Mesendoderm (in vitro differentiated cells): ENCODE measurements around the gene RHOF.

Experiments used
- DNase-seq: peaks from one replicate; pipeline ENCODE4 v3.0.0; 2013
- H2AK5ac ChIP-seq: 2 replicates; pipeline ENCODE4 v1.6.1; 2013; ENCODE audit warnings: low read length, inconsistent platforms
- H2BK120ac ChIP-seq: 2 replicates; pipeline ENCODE4 v1.6.1; 2013; ENCODE audit warnings: low read depth, mild to moderate bottlenecking, low read length, moderate library complexity, mixed read lengths
- H2BK15ac ChIP-seq: replicated peaks from 2 replicates; pipeline ENCODE4 v1.6.1; 2013; ENCODE audit warnings: low read depth, mild to moderate bottlenecking, moderate library complexity
- H2BK5ac ChIP-seq: 2 replicates; pipeline ENCODE4 v1.6.1; 2013; ENCODE audit warnings: low read length, inconsistent platforms
- H3K18ac ChIP-seq: 2 replicates; pipeline ENCODE4 v1.6.1; 2013; ENCODE audit warnings: mild to moderate bottlenecking, low read length, mixed read lengths
- H3K23ac ChIP-seq: one replicate; pipeline ENCODE4 v1.6.1; 2013; ENCODE audit warnings: low read length
- H3K27ac ChIP-seq: 2 replicates; pipeline ENCODE4 v1.5.1; 2013; ENCODE audit warnings: low read depth, mild to moderate bottlenecking, inconsistent platforms, low read length, moderate library complexity
- H3K27me3 ChIP-seq: 2 replicates; pipeline ENCODE4 v1.6.1; 2013; ENCODE audit warnings: low read length, control low read depth, mild to moderate bottlenecking, inconsistent platforms; ENCODE audit not compliant: insufficient read depth, poor library complexity
- H3K36me3 ChIP-seq: 2 replicates; pipeline ENCODE4 v1.6.1; 2013; ENCODE audit warnings: low read length, inconsistent platforms; ENCODE audit not compliant: control insufficient read depth, insufficient read depth
- H3K4ac ChIP-seq: one replicate; pipeline ENCODE4 v1.6.1; 2013; ENCODE audit warnings: low read depth, mild to moderate bottlenecking, low read length, moderate library complexity
- H3K4me1 ChIP-seq: 2 replicates; pipeline ENCODE4 v1.6.1; 2013; ENCODE audit warnings: low read depth, low read length, inconsistent platforms; ENCODE audit not compliant: control insufficient read depth
- H3K4me2 ChIP-seq: 2 replicates; pipeline ENCODE4 v1.6.1; 2013; ENCODE audit warnings: low read length
- H3K4me3 ChIP-seq: 2 replicates; pipeline ENCODE4 v1.5.1; 2013; ENCODE audit warnings: mild to moderate bottlenecking, low read length
- H3K56ac ChIP-seq: one replicate; pipeline ENCODE4 v1.6.1; 2013; ENCODE audit warnings: low read length
- H3K79me1 ChIP-seq: 2 replicates; pipeline ENCODE4 v1.6.1; 2013; ENCODE audit warnings: low read length, inconsistent platforms
- H3K79me2 ChIP-seq: 2 replicates; pipeline ENCODE4 v1.6.1; 2013; ENCODE audit warnings: mild to moderate bottlenecking, low read length; ENCODE audit not compliant: control insufficient read depth, insufficient read depth
- H3K9ac ChIP-seq: 2 replicates; pipeline ENCODE4 v1.6.1; 2013; ENCODE audit warnings: low read length, inconsistent platforms
- H4K5ac ChIP-seq: one replicate; pipeline ENCODE4 v1.6.1; 2013; ENCODE audit warnings: low read length
- H4K8ac ChIP-seq: one replicate; pipeline ENCODE4 v1.6.1; 2013; ENCODE audit warnings: low read depth, mild to moderate bottlenecking, control low read depth, low read length, moderate library complexity
- WGBS: extraction: QIAGEN DNeasy Blood & Tissue Kit; methylation state at CpG from one replicate; pipeline ENCODE4 v1.1.7; 2013; ENCODE audit warnings: low lambda C conversion rate, missing lambda C conversion rate; ENCODE audit not compliant: insufficient coverage; ENCODE audit errors: extremely low coverage; 5-methylcytosine and 5-hydroxymethylcytosine counted together

Gene RHOF

DNA sequence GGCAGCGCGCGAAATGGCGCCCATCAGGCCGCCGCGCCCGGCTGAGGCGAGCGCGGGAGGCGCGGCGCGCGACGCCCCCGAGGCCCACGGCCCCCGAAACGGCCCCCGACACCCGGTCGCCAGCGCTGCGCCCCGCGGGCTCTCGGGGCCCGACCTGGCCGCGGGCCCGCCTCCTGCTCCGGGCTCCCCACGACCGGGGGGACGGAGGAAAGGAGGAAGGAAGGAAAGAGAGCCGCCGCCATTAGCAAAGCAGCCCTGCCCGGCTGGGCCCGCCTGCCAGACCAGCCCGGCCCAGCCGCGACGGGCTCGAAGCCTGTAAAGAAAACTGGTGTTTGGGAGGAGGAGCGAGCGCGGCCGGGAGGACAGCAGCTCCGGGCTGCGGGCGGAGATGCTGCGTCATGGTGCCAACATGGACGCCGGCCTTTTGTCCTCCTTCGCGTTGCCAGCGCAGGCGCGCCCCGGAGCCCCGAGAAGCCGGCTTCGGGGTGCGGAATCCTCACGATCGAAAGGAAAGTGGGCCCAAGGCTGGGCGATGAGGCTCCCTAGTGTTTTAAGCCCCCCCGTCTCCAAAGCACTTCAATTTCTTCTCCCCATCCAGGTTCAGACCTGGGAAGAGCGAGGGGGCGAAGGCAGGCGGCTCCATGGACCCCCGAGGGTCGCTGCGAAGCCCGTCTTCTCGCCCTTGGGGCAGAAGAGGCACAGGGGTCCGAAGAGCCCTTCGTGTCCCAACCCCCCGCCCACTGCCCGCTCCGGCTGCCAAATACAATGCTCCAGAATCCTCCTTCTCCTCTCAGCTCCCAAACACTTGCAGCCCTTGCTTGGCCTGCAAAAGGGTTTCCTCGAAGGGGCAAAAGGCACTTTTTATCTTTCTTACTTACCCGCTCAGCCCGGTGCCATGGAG, 7.5 kb upstream of the RHOF start:
- H3K9ac ChIP-seq = peak overlapping the region; percentile 99

DNA sequence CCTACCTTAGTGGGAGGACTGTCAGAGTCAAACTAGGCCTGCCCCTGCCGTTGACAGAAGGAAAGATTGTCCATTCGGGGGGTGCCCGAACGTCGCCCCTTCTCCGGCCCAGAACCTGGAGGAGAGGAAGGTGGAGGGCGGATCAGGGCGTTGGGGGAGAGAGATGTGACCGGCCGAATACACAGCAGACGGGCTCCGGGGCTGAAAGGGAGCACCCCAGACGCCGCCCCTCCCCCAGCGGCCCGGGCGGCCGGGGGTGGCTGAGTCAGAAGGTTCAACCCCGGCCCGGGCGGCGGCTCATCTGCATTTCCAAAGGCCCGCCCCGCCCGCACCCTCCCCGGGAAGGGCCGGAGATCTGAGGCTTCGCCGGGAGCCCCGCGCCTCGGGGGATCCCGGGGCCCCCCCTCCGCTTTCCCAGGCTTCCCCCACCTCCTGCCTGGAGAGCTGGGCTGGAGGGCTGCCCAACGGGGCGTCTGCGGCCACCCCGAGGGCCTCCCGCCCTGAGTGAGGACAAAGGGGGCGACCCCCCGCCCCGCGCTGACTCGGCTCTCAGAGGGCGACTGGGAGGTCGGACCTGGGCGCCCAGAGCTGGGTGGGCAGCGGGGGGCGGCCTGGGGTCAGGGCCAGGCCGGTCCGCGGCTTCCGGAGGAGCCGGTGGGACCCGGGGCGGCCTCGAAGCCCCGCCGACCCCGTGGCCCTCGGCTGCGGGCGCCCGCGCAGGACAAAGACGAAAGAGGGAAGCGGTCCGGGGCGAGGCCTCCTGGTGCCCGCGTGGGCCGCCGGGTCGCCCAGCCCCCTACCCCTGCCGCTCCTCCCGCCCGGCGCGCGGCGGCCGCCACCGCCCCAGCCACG, 6.6 kb upstream of the RHOF start:
- H3K4me3 ChIP-seq = peak overlapping the region; percentile 79
- H3K4me1 ChIP-seq = peaks cover 14% of the 10 kb centered on the region
- no CpG with 5 or more reads among the region's 84 CpGs for WGBS
- H3K18ac ChIP-seq = peak overlapping the region; percentile 100
- peak overlapping the region; percentile 55 for H2AK5ac ChIP-seq
- H3K56ac ChIP-seq = peak overlapping the region; percentile 97
- peak overlapping the region; percentile 99 for H3K9ac ChIP-seq
- H4K5ac ChIP-seq = no peak overlapping the region
- DNase-seq = peak; percentile 92
- H4K8ac ChIP-seq = peak overlapping the region; percentile 98
- peak overlapping the region; percentile 91 for H2BK5ac ChIP-seq
- peaks cover 5% of the 10 kb centered on the region for H3K79me1 ChIP-seq
- peak overlapping the region; percentile 100 for H3K4ac ChIP-seq
- H3K4me2 ChIP-seq = peak overlapping the region; percentile 80
- no peaks in the 10 kb centered on the region for H3K27me3 ChIP-seq
- no peaks in the 10 kb centered on the region for H3K36me3 ChIP-seq
- H2BK120ac ChIP-seq = peak overlapping the region; percentile 98
- H3K79me2 ChIP-seq = peaks cover 47% of the 10 kb centered on the region
- no peak overlapping the region for H3K23ac ChIP-seq
- peak overlapping the region; percentile 100 for H3K27ac ChIP-seq
- H2BK15ac ChIP-seq = no peak overlapping the region

More for the DNA sequence above, 7.5 kb upstream of the RHOF start:
- Histone ChIP-seq H3K4me3 (peak overlapping the region; percentile 79), H3K18ac (peak overlapping the region; percentile 100), H2BK15ac (peak overlapping the region; percentile 75), H3K23ac (peak overlapping the region; percentile 74), H3K4me2 (peak overlapping the region; percentile 90), H3K27me3 (no peaks in the 10 kb centered on the region), H2AK5ac (peak overlapping the region; percentile 54), H3K4me1 (peaks cover 14% of the 10 kb centered on the region), H2BK5ac (peak overlapping the region; percentile 91), H3K79me1 (peaks cover 5% of the 10 kb centered on the region), H3K4ac (peak overlapping the region; percentile 100), H3K27ac (peak overlapping the region; percentile 100), H3K79me2 (peaks cover 53% of the 10 kb centered on the region), H4K8ac (peak overlapping the region; percentile 98), H3K56ac (peak overlapping the region; percentile 97), H3K36me3 (no peaks in the 10 kb centered on the region), H4K5ac (no peak overlapping the region), H2BK120ac (peak overlapping the region; percentile 98)
- DNase-seq = peak; percentile 83
- WGBS = no CpG with 5 or more reads among the region's 86 CpGs

DNA sequence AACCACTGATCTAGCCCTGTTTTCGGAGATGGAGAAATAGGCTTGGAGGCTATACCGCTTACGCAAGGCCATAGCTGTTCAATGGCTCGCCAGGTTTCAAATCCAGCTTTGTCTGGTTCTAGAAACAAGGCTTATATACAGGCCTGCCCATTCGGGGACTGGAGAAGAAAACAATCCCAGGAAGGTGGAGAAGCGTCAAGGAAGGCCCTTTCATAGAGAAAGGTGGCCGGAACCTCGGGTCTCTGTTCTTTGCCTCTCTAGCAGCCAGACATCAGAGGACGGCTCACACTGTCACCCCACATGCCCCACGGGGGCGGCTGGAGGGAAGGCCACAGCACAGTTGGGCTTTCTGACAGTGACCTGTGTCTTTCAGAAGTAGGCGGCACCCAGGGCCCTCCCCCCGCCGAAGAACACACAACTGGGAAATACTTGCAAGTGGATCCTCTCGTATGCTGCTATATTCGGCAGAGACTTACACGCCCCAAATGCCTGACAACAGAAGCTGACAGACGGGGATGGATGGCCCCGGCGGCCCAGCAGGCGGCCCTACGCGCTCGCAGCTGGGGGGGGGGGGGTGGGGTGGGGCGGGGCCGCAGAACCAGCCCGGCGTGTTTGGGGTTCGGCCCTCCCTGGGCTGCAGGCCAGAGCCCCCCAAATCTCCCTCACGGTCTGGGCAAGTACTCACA, 5.8 kb upstream of the RHOF start:
- Histone ChIP-seq H2AK5ac (peak overlapping the region; percentile 55), H3K27me3 (no peaks in the 10 kb centered on the region), H3K27ac (peak overlapping the region; percentile 100), H2BK120ac (peak overlapping the region; percentile 9), H3K9ac (peak overlapping the region; percentile 99), H3K4me3 (peak overlapping the region; percentile 67), H3K79me1 (peaks cover 5% of the 10 kb centered on the region), H3K23ac (no peak overlapping the region), H2BK15ac (no peak overlapping the region), H4K5ac (no peak overlapping the region), H3K36me3 (no peaks in the 10 kb centered on the region), H2BK5ac (peak overlapping the region; percentile 87), H3K4me2 (peak overlapping the region; percentile 80), H3K18ac (peak overlapping the region; percentile 100), H3K79me2 (peaks cover 39% of the 10 kb centered on the region), H3K4me1 (peaks cover 17% of the 10 kb centered on the region), H3K4ac (peak overlapping the region; percentile 65), H3K56ac (peak overlapping the region; percentile 94), H4K8ac (no peak overlapping the region)
- WGBS = no CpG with 5 or more reads among the region's 30 CpGs
- peak; percentile 93 for DNase-seq

DNA sequence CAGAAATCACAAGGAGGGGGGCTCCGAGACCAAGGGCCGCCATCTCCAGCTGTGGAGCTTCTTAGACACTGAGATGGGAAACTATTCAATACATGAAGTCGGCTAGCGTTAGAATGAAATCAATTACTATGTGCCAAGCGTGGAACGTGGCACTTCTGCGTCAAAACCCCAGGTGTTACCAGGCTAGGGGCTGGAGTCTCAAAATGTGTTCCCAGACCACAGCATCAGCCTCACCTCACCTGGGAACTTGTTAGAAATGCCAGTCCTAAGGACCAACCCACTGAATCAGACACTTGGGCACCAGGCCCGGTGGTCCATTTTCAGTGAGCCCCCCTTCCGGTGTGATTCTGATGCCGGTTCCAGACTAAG, 5.3 kb upstream of the RHOF start:
- H2BK15ac ChIP-seq = no peak overlapping the region
- H3K79me1 ChIP-seq = peaks cover 5% of the 10 kb centered on the region
- H3K4me2 ChIP-seq = peak overlapping the region; percentile 70
- peak overlapping the region; percentile 8 for H3K4ac ChIP-seq
- H4K5ac ChIP-seq = no peak overlapping the region
- no peak overlapping the region for H2BK120ac ChIP-seq
- no peaks in the 10 kb centered on the region for H3K27me3 ChIP-seq
- no peak overlapping the region for H4K8ac ChIP-seq
- peaks cover 39% of the 10 kb centered on the region for H3K79me2 ChIP-seq
- H2AK5ac ChIP-seq = no peak overlapping the region
- no peak for DNase-seq
- peak overlapping the region; percentile 79 for H3K27ac ChIP-seq
- H3K4me3 ChIP-seq = no peak overlapping the region
- H3K56ac ChIP-seq = peak overlapping the region; percentile 66
- H3K23ac ChIP-seq = no peak overlapping the region
- peak overlapping the region; percentile 29 for H3K18ac ChIP-seq
- peak overlapping the region; percentile 47 for H3K9ac ChIP-seq
- H3K36me3 ChIP-seq = no peaks in the 10 kb centered on the region
- H2BK5ac ChIP-seq = peak overlapping the region; percentile 24
- peaks cover 17% of the 10 kb centered on the region for H3K4me1 ChIP-seq
- WGBS = no CpG with 5 or more reads among the region's 10 CpGs

DNA sequence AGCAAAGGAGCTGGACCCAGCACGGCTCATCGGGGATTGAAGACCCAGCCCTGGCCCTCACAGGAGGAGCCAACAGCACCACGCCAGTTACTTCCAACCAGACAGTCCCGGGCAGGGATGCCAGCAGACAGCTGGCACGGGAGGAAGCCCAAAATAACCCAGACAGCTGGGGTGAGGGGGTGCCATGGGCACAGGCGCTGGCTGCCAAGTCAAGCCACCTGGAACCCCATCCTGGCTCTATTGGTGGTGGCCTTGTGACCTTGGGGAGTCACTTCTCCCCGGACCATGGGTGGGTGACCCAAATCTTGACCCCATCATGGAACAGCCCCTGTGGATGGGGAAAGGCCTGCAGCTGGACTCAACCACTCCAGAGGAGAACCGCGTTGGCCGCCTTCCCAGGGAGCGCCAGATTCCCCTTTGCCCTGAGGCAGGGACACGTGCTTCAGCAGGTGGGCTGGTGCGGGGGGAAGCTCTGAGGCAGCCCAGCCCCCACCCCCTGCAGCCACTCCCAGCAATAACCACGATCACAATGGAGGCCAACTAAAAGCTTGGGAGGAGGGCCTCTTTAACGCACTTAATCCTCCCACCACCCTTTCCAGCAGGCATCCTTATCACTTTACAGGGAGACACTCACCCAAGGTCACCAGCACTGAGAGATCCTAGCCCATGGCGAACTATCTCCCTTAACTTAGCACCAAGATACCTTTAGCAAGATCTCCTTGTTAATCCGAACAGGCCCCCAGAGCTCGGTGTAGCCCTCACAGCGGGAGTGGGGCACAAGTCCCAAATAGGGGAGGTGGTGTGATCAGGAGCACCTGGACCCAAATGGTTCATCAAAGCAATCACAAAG, 4.7 kb upstream of the RHOF start:
- Histone ChIP-seq H3K27me3 (no peaks in the 10 kb centered on the region), H3K4me2 (peak overlapping the region; percentile 70), H2BK120ac (no peak overlapping the region), H3K18ac (no peak overlapping the region), H2BK15ac (no peak overlapping the region), H2BK5ac (peak overlapping the region; percentile 18), H4K5ac (no peak overlapping the region), H3K36me3 (no peaks in the 10 kb centered on the region), H3K79me2 (peaks cover 39% of the 10 kb centered on the region), H3K4ac (no peak overlapping the region), H3K27ac (peak overlapping the region; percentile 79), H3K23ac (no peak overlapping the region), H3K4me1 (peaks cover 17% of the 10 kb centered on the region), H3K79me1 (peaks cover 5% of the 10 kb centered on the region), H4K8ac (no peak overlapping the region), H3K4me3 (no peak overlapping the region), H2AK5ac (no peak overlapping the region), H3K9ac (peak overlapping the region; percentile 56), H3K56ac (peak overlapping the region; percentile 72)
- DNase-seq = peak; percentile 81
- no CpG with 5 or more reads among the region's 19 CpGs for WGBS
